Measurements from ENCODE around the gene HJV.
A peak's percentile ranks its signal among the peaks of the same experiment; 100 is the strongest.

DNA sequence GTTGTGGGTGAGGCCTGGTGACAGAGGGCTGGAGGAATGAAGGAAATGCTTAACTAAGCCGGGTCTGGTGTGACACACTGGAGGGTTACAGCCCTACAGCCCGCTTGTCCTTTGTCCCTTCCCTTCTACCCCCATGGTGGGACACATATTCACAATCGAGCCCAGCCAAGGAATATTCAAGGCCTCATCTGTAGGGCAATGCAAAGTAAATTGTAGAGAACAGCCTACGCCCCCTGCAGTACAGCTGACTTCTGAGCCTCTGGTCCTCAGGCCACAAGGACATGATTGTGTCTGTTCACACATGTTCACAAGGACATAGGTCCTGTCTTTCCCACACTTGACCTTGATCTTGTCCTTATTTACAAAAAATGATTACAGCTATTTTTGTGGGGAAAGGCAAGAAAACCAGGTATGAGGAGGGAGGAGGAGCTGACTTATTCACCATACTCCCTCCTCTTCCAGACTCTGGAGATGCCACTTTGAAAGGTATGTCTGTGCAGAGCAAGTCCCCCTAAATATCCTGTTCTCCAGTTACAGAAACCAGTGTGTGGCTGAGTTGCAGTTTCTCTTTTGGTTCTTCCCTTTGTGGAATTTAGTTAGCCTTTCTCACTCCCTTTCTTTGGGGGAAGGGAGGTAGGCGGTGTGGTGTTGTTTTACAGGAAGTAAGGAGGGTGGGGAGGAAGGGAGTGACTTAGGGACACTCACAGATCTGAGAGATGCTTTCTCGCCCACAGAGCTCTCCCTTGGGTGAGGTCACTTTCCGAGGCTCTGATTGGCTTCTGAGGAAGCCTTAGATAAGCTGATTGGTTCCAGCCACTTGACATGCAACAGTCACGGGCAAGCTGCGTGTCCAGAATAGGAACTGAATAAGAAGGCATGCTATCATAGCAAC, 42.4 kb downstream of the HJV start:
- TF ChIP-seq POLR2A (IDR thresholded peaks at IDR 0.05) = peak in 1 of 2 donors; percentile 91
- TF ChIP-seq, protein P1, sequence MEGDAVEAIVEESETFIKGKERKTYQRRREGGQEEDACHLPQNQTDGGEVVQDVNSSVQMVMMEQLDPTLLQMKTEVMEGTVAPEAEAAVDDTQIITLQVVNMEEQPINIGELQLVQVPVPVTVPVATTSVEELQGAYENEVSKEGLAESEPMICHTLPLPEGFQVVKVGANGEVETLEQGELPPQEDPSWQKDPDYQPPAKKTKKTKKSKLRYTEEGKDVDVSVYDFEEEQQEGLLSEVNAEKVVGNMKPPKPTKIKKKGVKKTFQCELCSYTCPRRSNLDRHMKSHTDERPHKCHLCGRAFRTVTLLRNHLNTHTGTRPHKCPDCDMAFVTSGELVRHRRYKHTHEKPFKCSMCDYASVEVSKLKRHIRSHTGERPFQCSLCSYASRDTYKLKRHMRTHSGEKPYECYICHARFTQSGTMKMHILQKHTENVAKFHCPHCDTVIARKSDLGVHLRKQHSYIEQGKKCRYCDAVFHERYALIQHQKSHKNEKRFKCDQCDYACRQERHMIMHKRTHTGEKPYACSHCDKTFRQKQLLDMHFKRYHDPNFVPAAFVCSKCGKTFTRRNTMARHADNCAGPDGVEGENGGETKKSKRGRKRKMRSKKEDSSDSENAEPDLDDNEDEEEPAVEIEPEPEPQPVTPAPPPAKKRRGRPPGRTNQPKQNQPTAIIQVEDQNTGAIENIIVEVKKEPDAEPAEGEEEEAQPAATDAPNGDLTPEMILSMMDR (IDR thresholded peaks at IDR 0.05 in 4 of 5, conservative IDR thresholded peaks at IDR 0.05 in 1 of 5) = peak in 4 of 5 experiments; percentile 29 to 42 (median 31)
